CD4-positive, alpha-beta memory T cell (primary cell): ENCODE data around the gene MDK. TPM values are rescaled to one million over a fixed set of nuclear protein-coding genes. Genes with fewer than 3 reads are reported as not detected.

Source experiments
- CTCF ChIA-PET: fragments of 350-600 bp; sonication (Branson Sonifier 250); formaldehyde crosslinking; loops from one replicate; lab custom pipeline; 2021; ENCODE audit warnings: inconsistent platforms; ENCODE audit not compliant: partially characterized antibody; lab: Charles Lee
- POLR2A ChIA-PET: fragments of 350-600 bp; sonication (Branson Sonifier 250); formaldehyde crosslinking; loops from one replicate; lab custom pipeline; 2021; ENCODE audit not compliant: partially characterized antibody; lab: Charles Lee
- DNase-seq, 5 donors: peaks; one replicate each; pipeline versions ENCODE4 v3.0.0 to v3.0.0-alpha.2; 2020 to 2022; ENCODE audit warnings: mixed read lengths in 1 of 5
- H3K27ac ChIP-seq: one replicate; pipeline ENCODE4 v1.7.0; 2013; ENCODE audit warnings: low read depth, low read length
- H3K27me3 ChIP-seq: 2 replicates; pipeline ENCODE4 v1.7.0; 2013; ENCODE audit warnings: mild to moderate bottlenecking, low read length, moderate library complexity; ENCODE audit not compliant: insufficient read depth
- H3K36me3 ChIP-seq: 2 replicates; pipeline ENCODE4 v1.7.0; 2013; ENCODE audit warnings: mild to moderate bottlenecking, low read length, moderate library complexity; ENCODE audit not compliant: insufficient read depth
- H3K4me1 ChIP-seq: 2 replicates; pipeline ENCODE4 v1.7.0; 2013; ENCODE audit warnings: mild to moderate bottlenecking, low read length, moderate library complexity; ENCODE audit not compliant: insufficient read depth
- H3K4me3 ChIP-seq, 2 donors: one replicate each; pipeline ENCODE4 v1.7.0; 2013; ENCODE audit warnings: low read length in 2 of 2, mild to moderate bottlenecking in 1 of 2
- H3K9me3 ChIP-seq, 2 donors: one replicate each; pipeline ENCODE4 v1.7.0; 2013; ENCODE audit warnings: low read length in 2 of 2, control low read depth in 1 of 2; ENCODE audit not compliant: control insufficient read depth in 1 of 2
- H3K27ac Mint-ChIP-seq, 7 donors: one replicate each; pipeline ENCODE4 v1.8.0; 2020 to 2021; ENCODE audit warnings: mixed read lengths in 7 of 7, mild to moderate bottlenecking in 6 of 7, inconsistent platforms in 3 of 7, moderate library complexity in 3 of 7
- H3K27me3 Mint-ChIP-seq, 2 donors: one replicate each; pipeline ENCODE4 v1.8.0; 2020 to 2021; ENCODE audit warnings: mixed read lengths in 2 of 2
- H3K36me3 Mint-ChIP-seq, 2 donors: one replicate each; pipeline ENCODE4 v1.8.0; 2020 to 2021; ENCODE audit warnings: mixed read lengths in 2 of 2, inconsistent platforms in 1 of 2, mild to moderate bottlenecking in 1 of 2
- H3K4me1 Mint-ChIP-seq, 4 donors: one replicate each; pipeline ENCODE4 v1.8.0; 2020 to 2021; ENCODE audit warnings: mixed read lengths in 4 of 4, mild to moderate bottlenecking in 1 of 4
- H3K4me3 Mint-ChIP-seq, 8 donors: one replicate each; pipeline ENCODE4 v1.8.0; 2020 to 2021; ENCODE audit warnings: mixed read lengths in 8 of 8, mild to moderate bottlenecking in 7 of 8, moderate library complexity in 6 of 8, inconsistent platforms in 3 of 8
- H3K9me3 Mint-ChIP-seq, 8 donors: one replicate each; pipeline ENCODE4 v1.8.0; 2020 to 2021; ENCODE audit warnings: mixed read lengths in 8 of 8, mild to moderate bottlenecking in 5 of 8, inconsistent platforms in 3 of 8, moderate library complexity in 1 of 8
- intact Hi-C: fragments of 100-400 bp; cut with micrococcal nuclease; formaldehyde crosslinking; loops from one replicate; pipeline ENCODE4 v1.15.1; 2023
- polyA plus RNA-seq, 2 donors: library from polyadenylated mRNA; unstranded; fragments of 300-500 nt; fragmentation: Illumina TruSeq; gene quantifications; one replicate each; pipeline ENCODE4 v1.2.3, GENCODE V29; 2021
- total RNA-seq, 2 experiments: library from RNA; stranded (reverse); gene quantifications; one replicate each; pipeline ENCODE4 v1.2.3, GENCODE V29; 2021

Gene MDK
- total and polyA plus RNA-seq, 4 experiments from 2014 or later = 4.7 to 5.6 TPM; not detected in 2

DNA sequence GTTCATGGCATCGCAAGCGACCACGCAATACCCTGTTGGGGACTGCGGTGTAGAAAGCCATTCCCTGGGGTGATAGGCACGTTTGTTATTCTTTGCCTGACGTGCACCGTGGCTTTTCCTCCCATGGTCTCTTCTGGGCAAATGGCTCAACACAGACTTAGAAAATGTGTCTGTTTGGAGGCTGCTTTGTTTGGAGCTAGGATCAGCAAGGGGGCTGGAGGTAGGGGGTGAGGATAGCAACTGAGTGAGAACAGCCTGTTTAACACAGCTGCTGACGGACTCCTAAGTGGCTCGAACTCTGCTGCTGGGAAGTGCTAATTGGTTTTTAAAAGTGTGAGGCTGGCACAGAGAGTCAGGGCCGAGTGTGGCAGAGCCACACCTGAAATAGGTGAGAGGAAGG is 26.2 kb downstream of the MDK start:
- H3K27me3 ChIP-seq = no peaks in the 10 kb centered on the region
- Mint-ChIP-seq H3K36me3 (peaks cover 47 to 61% of the 10 kb centered on the region in 2 donors), H3K4me1 (no peaks in the 10 kb centered on the region), H3K9me3 (no peaks in the 10 kb centered on the region), H3K4me3 (peak overlapping the region in 2 of 8 donors; percentile 23 to 39), H3K27ac (peak overlapping the region in 1 of 7 donors; percentile 81), H3K27me3 (no peaks in the 10 kb centered on the region)
- H3K27ac ChIP-seq = no peak overlapping the region
- intact Hi-C loops = no loop called here
- ChIA-PET CTCF (interaction anchor here (0.9 to 1.0 kb wide), 2 partner anchors 9 to 19 kb away, joined by 3 read pairs; no protein-coding TSS in a partner anchor), POLR2A (interaction anchor here (0.6 kb wide), 1 partner anchor 20 kb away, joined by 3 read pairs; no protein-coding TSS in a partner anchor)
- H3K9me3 ChIP-seq = no peaks in the 10 kb centered on the region
- H3K4me3 ChIP-seq = no peak overlapping the region
- no peak for DNase-seq
- peaks cover 55% of the 10 kb centered on the region for H3K36me3 ChIP-seq
- no peaks in the 10 kb centered on the region for H3K4me1 ChIP-seq

DNA sequence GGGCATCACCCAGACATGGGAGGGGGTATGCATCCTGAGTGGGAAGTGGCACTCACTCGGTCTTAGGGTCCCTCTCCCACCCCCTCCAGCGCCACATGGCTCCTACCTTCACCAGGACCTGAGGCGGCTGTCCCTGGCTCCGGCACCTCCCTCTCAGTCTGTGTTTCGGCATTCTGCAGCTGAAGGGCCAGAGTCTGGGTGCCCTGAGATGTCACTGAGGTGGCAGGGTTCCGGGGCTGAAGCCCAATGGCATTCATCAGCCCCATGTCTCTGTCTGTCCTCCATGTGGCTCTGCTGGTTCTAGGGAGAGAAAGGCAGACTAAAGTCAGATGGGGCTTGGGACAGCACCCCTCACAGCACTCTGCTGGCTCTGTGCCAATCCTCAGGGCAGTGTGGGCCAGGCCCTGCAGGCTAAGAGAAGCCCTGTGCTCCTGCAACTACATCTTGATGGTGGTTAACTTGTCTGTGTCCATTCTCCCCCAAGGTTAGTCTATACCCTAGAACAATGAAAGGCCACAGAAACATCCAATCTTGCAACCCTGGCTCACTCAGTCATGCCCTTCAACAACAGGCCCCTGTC is 27.0 kb downstream of the MDK start:
- H3K27me3 ChIP-seq = no peaks in the 10 kb centered on the region
- Mint-ChIP-seq H3K36me3 (peaks cover 38 to 61% of the 10 kb centered on the region in 2 donors), H3K27ac (peak overlapping the region in 1 of 7 donors; percentile 15), H3K9me3 (no peaks in the 10 kb centered on the region), H3K27me3 (no peaks in the 10 kb centered on the region), H3K4me1 (no peaks in the 10 kb centered on the region), H3K4me3 (no peak overlapping the region)
- CTCF ChIA-PET = interaction anchor here (0.9 to 1.5 kb wide), 2 partner anchors 10 to 20 kb away, joined by 3 read pairs; no protein-coding TSS in a partner anchor
- no peaks in the 10 kb centered on the region for H3K9me3 ChIP-seq
- H3K4me3 ChIP-seq = no peak overlapping the region
- POLR2A ChIA-PET = interaction anchor here (0.6 kb wide), 1 partner anchor 13 kb away, joined by 4 read pairs; no protein-coding TSS in a partner anchor
- no peaks in the 10 kb centered on the region for H3K4me1 ChIP-seq
- H3K27ac ChIP-seq = no peak overlapping the region
- intact Hi-C loops = no loop called here
- DNase-seq = no peak
- H3K36me3 ChIP-seq = peaks cover 53% of the 10 kb centered on the region

GRCh38 chr11:46410021-46410420 is 28.6 kb downstream of the MDK start:
- intact Hi-C loops = no loop called here

GRCh38 chr11:46413760-46414465 is 32.4 kb downstream of the MDK start:
- no peaks in the 10 kb centered on the region for H3K27me3 ChIP-seq
- H3K27ac ChIP-seq = no peak overlapping the region
- H3K4me1 Mint-ChIP-seq = no peaks in the 10 kb centered on the region
- no peaks in the 10 kb centered on the region for H3K9me3 Mint-ChIP-seq
- peaks cover 57% of the 10 kb centered on the region for H3K36me3 ChIP-seq
- DNase-seq = no peak
- H3K27ac Mint-ChIP-seq = no peak overlapping the region
- ChIA-PET POLR2A (no interaction called here), CTCF (no interaction called here)
- intact Hi-C loops = no loop called here
- H3K9me3 ChIP-seq = no peaks in the 10 kb centered on the region
- no peak overlapping the region for H3K4me3 ChIP-seq
- no peaks in the 10 kb centered on the region for H3K4me1 ChIP-seq
- H3K36me3 Mint-ChIP-seq = peaks cover 49 to 73% of the 10 kb centered on the region in 2 donors
- no peak overlapping the region for H3K4me3 Mint-ChIP-seq
- H3K27me3 Mint-ChIP-seq = no peaks in the 10 kb centered on the region

More at GRCh38 chr11:46410021-46410420, 28.6 kb downstream of the MDK start:
- no peak overlapping the region for H3K27ac Mint-ChIP-seq
- no peaks in the 10 kb centered on the region for H3K4me1 Mint-ChIP-seq
- ChIA-PET CTCF (interaction anchor here (1.5 kb wide), 1 partner anchor 12 kb away, joined by 3 read pairs; no protein-coding TSS in a partner anchor), POLR2A (no interaction called here)
- H3K4me3 ChIP-seq = no peak overlapping the region
- H3K4me3 Mint-ChIP-seq = no peak overlapping the region
- H3K36me3 Mint-ChIP-seq = peaks cover 40 to 61% of the 10 kb centered on the region in 2 donors
- no peaks in the 10 kb centered on the region for H3K27me3 Mint-ChIP-seq
- H3K27me3 ChIP-seq = no peaks in the 10 kb centered on the region
- no peak overlapping the region for H3K27ac ChIP-seq
- no peaks in the 10 kb centered on the region for H3K4me1 ChIP-seq
- no peaks in the 10 kb centered on the region for H3K9me3 ChIP-seq
- H3K9me3 Mint-ChIP-seq = no peaks in the 10 kb centered on the region
- DNase-seq = no peak
- H3K36me3 ChIP-seq = peaks cover 50% of the 10 kb centered on the region

- H3K27ac Mint-ChIP-seq = no peak overlapping the region
- POLR2A ChIA-PET = no interaction called here
- no peak overlapping the region for H3K4me3 Mint-ChIP-seq
- intact Hi-C loops = no loop called here
- DNase-seq = no peak
- no peaks in the 10 kb centered on the region for H3K4me1 Mint-ChIP-seq
- Histone ChIP-seq H3K4me1 (no peaks in the 10 kb centered on the region), H3K27ac (no peak overlapping the region), H3K27me3 (no peaks in the 10 kb centered on the region), H3K9me3 (no peaks in the 10 kb centered on the region), H3K36me3 (peaks cover 55% of the 10 kb centered on the region), H3K4me3 (no peak overlapping the region)
- no peaks in the 10 kb centered on the region for H3K27me3 Mint-ChIP-seq
- CTCF ChIA-PET = no interaction called here
- H3K36me3 Mint-ChIP-seq = peaks cover 49 to 73% of the 10 kb centered on the region in 2 donors
- H3K9me3 Mint-ChIP-seq = no peaks in the 10 kb centered on the region
Measured at GRCh38 chr11:46414466-46414796, 33.0 kb downstream of the MDK start.

DNA sequence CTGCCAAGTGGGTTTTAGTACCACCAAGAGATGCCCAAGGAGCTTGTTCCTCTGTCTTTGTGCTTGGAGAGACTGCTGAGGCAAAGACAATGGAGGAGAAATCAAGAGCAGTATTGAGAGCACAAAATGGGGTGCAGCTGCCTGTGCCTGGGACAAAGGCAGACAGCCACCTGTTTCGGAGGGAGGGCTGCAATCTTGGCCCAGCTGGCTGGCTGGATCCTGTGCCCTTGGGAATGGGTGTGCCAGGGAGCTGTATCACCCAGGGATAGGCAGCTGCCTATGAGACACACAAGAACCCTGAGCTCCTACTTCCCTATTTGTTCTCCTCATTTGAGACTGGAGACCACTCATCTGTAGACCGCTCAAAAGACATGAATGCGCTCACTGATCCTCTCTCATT is 33.4 kb downstream of the MDK start:
- H3K27ac Mint-ChIP-seq = peak overlapping the region in 1 of 7 donors; percentile 36
- CTCF ChIA-PET = no interaction called here
- H3K36me3 ChIP-seq = peaks cover 55% of the 10 kb centered on the region

DNA sequence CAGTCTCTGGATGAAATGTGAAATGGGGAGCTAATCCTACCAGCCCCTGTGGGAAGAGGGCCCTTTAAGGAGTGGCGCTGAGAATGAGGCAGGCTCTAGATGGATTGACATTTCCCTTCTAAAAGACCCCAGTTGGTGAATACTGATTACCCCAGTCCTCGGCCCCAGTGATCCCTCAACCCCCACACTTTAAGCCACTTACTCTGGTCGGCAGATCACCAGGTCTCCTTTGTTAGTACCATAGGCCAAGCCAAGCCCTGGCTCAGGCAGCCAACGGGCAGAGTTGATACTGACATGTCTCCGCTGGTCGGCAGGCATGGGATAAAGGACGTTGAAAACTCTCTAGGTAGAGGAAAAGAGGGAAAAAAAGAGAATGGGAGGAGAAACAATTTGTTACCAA is 36.2 kb downstream of the MDK start:
- peaks cover 64% of the 10 kb centered on the region for H3K36me3 ChIP-seq
- DNase-seq = no peak
- Mint-ChIP-seq H3K27ac (no peak overlapping the region), H3K36me3 (peaks cover 61 to 79% of the 10 kb centered on the region in 2 donors), H3K4me1 (no peaks in the 10 kb centered on the region), H3K27me3 (no peaks in the 10 kb centered on the region), H3K9me3 (no peaks in the 10 kb centered on the region), H3K4me3 (no peak overlapping the region)
- H3K27me3 ChIP-seq = no peaks in the 10 kb centered on the region
- H3K4me3 ChIP-seq = no peak overlapping the region
- POLR2A ChIA-PET = no interaction called here
- H3K27ac ChIP-seq = no peak overlapping the region
- intact Hi-C loops = no loop called here
- H3K4me1 ChIP-seq = no peaks in the 10 kb centered on the region
- no peaks in the 10 kb centered on the region for H3K9me3 ChIP-seq
- CTCF ChIA-PET = no interaction called here

More for the DNA sequence above, 33.4 kb downstream of the MDK start:
- H3K4me3 ChIP-seq = no peak overlapping the region
- H3K27me3 Mint-ChIP-seq = no peaks in the 10 kb centered on the region
- no peaks in the 10 kb centered on the region for H3K4me1 Mint-ChIP-seq
- H3K9me3 Mint-ChIP-seq = no peaks in the 10 kb centered on the region
- no peaks in the 10 kb centered on the region for H3K4me1 ChIP-seq
- DNase-seq = no peak
- no peaks in the 10 kb centered on the region for H3K9me3 ChIP-seq
- POLR2A ChIA-PET = no interaction called here
- peaks cover 46 to 71% of the 10 kb centered on the region in 2 donors for H3K36me3 Mint-ChIP-seq
- H3K4me3 Mint-ChIP-seq = no peak overlapping the region
- no peak overlapping the region for H3K27ac ChIP-seq
- intact Hi-C loops = no loop called here
- H3K27me3 ChIP-seq = no peaks in the 10 kb centered on the region
